OCI-LY1 (cell line): ENCODE results near the gene CCL1.

ENCODE experiments used
- CTCF ChIP-seq: fragments of 200-600 bp; sonication (generic), shearing (Covaris generic); IDR thresholded peaks from 2 replicates; pipeline ENCODE4 v1.5.1; 2017; ENCODE audit warnings: mild to moderate bottlenecking, antibody characterized with exemption, low read length, moderate library complexity, mixed read lengths
- EZH2 ChIP-seq: fragments of 200-600 bp; sonication (generic), shearing (Covaris generic); IDR thresholded peaks from 2 replicates; pipeline ENCODE4 v1.8.0; 2017; ENCODE audit warnings: borderline replicate concordance, mixed run types, mild to moderate bottlenecking, antibody characterized with exemption, low read length, moderate library complexity, mixed read lengths

GRCh38 chr17:34369571-34369970 is 6.5 kb upstream of the CCL1 start:
- TF ChIP-seq CTCF (no peak), EZH2 (no peak)
